HG03575 (cell line): Measurements from ENCODE around the gene ZNF141.
A peak's percentile ranks its signal among the peaks of the same experiment; 100 is the strongest.
"Not testable (repeated sequence)": the region's sequence is repeated elsewhere in the genome, so short reads cannot be mapped to it uniquely, and the experiment has no call there.

Experiments
- ATAC-seq: cut with Tn5 transposase; IDR thresholded peaks from one replicate; pipeline ENCODE4 v1.9.1; 2021; ENCODE audit not compliant: unreplicated experiment, insufficient number of reproducible peaks, low FRiP score; ENCODE audit errors: extremely low read depth

ZNF141 gene

GRCh38 chr4:337143-337931, at the start of gene ZNF141:
Gene ZNF141, plus strand, starts transcription at chr4:337814. Its CDS starts 170 bp downstream, at chr4:337984.
- ATAC-seq: peak; percentile 98

- ATAC-seq: no peak
Observed at GRCh38 chr4:288891-289290, 48.7 kb upstream of the ZNF141 start.

DNA sequence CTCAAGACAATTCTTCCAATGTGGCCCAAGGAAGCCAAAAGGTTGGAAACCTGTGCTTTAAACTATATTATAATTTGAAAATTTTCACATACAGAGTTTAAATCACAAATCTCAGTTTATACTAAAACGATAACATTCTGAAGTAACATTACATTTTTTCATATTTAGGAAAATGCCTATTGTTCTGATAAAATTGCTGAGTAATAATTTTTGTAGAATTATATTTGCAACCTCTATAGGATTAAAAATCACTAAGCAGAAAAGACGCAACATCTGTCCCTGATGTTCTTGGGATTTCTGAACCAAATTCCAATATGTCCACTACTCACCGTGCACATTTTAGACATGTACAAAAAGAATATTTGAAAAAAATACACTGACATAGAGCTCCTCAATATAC, 42.9 kb upstream of the ZNF141 start:
- no peak for ATAC-seq

- no peak for ATAC-seq
Observed at GRCh38 chr4:302381-302780, 35.2 kb upstream of the ZNF141 start.

GRCh38 chr4:304516-304915, 33.1 kb upstream of the ZNF141 start:
- ATAC-seq: not testable (repeated sequence)

DNA sequence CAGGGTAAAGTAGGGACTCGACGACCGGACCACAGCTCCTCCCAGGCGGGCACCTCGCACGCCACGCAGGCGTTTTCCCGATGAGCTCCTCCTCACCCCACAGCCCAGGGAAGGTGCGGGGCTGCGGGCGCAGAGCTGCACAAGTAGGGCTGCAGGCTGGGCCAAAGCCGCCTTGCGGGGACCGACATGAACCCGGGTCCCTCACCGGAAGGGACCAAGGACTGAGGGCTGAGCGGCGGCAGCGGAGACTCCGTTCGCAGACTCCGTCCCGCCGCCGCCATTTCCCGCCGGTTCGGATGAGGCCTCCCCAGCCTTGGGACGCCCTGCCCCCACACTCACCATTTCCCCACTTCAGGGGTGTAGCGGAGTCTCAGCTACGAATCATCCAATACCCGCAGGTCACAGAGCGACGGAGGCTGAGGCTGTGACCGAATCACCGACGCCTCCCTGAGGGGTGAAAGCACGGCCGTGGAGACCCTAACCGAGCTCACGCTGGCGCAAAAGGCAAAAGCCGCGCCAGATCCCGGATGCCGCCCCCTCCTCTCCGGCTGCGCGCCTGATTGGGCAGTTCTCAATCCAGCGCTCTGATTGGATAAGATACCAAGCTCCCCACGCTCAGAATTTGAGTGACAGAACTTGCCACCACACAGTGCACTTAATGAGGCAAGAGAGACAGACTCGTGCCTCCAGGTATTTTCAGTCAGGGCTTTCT, 32.5 kb upstream of the ZNF141 start, which contains the start of gene ZNF732:
Gene ZNF732, minus strand, starts transcription at position 506 of the 712 bp plus-strand sequence. Its CDS starts 164 bp downstream, at position 342.
- no peak for ATAC-seq

GRCh38 chr4:306551-306961, 31.1 kb upstream of the ZNF141 start:
- ATAC-seq: no peak

DNA sequence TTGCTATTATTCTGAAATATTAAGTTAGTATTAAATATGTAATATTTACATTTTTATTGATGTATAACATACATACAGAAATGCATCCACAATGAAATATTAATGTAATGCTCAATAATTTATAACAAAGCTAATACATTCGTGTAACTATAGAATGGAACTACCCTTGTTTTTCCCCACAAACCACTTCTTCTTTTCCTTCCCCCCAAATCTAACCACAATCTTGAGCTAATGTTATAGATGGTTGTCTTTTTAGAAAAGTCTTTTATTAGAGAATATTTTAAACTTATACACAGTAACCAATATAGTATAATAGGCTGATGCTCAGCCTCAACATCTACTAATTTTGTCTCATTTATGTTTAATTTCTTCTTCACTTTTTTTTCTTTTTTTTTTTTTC, 27.8 kb upstream of the ZNF141 start:
- ATAC-seq: no peak

DNA sequence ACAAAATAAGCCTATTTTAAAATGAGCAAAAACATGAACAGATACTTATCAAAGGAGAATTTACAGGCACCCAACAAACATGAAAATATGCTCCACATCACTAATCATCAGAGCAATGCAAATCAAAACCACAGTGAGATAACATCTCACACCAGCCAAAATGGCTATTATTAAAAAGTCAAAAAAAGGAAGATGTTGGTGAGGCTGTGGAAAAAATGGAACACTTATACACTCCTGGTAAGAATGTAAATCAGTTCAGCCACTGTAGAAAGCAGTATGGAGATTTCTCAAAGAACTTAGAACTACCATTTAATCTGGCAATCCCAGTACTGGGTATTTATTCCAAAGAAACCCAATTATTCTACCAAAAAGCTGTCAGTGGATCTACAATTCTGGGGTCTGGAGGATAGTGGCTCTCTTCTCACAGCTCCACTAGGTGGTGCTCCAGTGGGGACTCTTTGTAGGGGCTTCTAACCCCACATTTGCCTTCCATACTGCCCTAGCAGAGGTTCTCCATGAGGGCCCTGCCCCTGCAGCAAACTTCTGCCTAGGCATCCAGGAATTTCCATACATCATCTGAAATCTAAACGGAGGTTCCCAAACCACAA, 23.2 kb upstream of the ZNF141 start:
- no peak for ATAC-seq

GRCh38 chr4:328729-329128, 8.9 kb upstream of the ZNF141 start:
- ATAC-seq: no peak

- no peak for ATAC-seq
Observed at GRCh38 chr4:335515-335914, 2.1 kb upstream of the ZNF141 start.

- ATAC-seq: no peak
Observed at GRCh38 chr4:336099-336892, 1.3 kb upstream of the ZNF141 start.

- ATAC-seq: no peak
Observed at GRCh38 chr4:336893-337142, 796 bp upstream of the ZNF141 start.

- no peak for ATAC-seq
Observed at GRCh38 chr4:337932-338758, 531 bp downstream of the ZNF141 start.

DNA sequence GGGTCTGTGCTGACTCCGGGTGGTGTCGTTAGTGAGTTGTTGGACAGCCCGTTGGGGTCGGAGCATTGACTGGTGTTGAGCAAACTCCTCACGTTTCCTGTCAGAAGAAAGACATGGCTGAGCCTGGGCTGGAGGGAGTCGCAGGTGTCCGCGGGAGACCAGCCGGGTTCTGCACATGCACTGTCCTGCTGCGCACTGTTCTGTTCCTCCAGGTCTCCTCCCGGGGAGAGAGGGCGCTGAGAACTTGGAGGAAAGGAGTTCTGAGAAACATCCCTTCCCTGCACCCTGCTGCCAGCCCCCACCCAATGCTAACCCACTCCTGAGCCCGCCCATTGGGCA, 1.1 kb downstream of the ZNF141 start:
- no peak for ATAC-seq

- no peak for ATAC-seq
Observed at GRCh38 chr4:340011-340410, 2.4 kb downstream of the ZNF141 start.

DNA sequence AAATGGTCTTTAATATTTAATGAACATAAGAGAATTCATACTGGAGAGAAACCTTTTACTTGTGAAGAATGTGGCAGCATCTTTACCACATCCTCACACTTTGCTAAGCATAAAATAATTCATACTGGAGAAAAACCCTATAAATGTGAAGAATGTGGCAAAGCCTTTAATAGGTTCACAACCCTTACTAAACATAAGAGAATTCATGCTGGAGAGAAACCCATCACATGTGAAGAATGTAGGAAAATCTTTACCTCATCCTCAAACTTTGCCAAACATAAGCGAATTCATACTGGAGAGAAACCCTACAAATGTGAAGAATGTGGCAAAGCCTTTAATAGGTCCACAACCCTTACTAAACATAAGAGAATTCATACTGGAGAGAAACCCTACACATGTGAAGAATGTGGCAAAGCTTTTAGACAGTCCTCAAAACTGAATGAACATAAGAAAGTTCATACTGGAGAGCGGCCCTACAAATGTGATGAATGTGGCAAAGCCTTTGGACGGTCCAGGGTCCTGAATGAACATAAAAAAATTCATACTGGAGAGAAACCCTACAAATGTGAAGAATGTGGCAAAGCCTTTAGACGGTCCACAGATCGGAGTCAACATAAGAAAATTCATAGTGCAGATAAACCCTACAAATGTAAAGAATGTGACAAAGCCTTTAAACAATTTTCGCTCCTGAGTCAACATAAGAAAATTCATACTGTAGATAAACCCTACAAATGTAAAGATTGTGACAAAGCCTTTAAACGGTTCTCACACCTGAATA, 35.6 kb downstream of the ZNF141 start:
- no peak for ATAC-seq
